ENCODE data around the gene ABCE1. TPM values are rescaled to one million over a fixed set of nuclear protein-coding genes. Genes with fewer than 3 reads are reported as not detected.
A peak's percentile ranks its signal among the peaks of the same experiment; 100 is the strongest.

ABCE1 gene
- total RNA-seq, 2 experiments from 2014 or later, result 108 to 111 TPM

- POLR2A ChIA-PET, result interaction anchor here (0.8 to 2.1 kb wide), 6 partner anchors 13 to 85 kb away, joined by 3 to 8 read pairs (median 4); no protein-coding TSS in a partner anchor
- no peaks in the 10 kb centered on the region for H3K9me2 ChIP-seq (ENCODE audit: insufficient read depth, low read length)
- H3K4me2 ChIP-seq (ENCODE audit: low read length), result peak overlapping the region; percentile 92
- CTCF ChIA-PET (ENCODE audit: unreplicated experiment), result interaction anchor here (0.6 to 0.9 kb wide), 2 partner anchors 26 to 1650 kb away, joined by 3 to 4 read pairs; no protein-coding TSS in a partner anchor
- H3K36me3 ChIP-seq (ENCODE audit: insufficient read depth, low read length), result peaks cover 61% of the 10 kb centered on the region
- intact Hi-C loops (cut with micrococcal nuclease; ENCODE audit: unreplicated experiment), result loop anchor here (5.0 kb wide), 1 partner anchor 385 kb away; the partner anchor contains the start of gene SMAD1
- H2AFZ ChIP-seq (ENCODE audit: low read length), result peak overlapping the region; percentile 78
- H3K27ac ChIP-seq (ENCODE audit: low read depth, low read length, poor library complexity, severe bottlenecking), result peak overlapping the region; percentile 80
- peaks cover 45% of the 10 kb centered on the region for H3K4me1 ChIP-seq (ENCODE audit: insufficient read depth, low read length, poor library complexity, severe bottlenecking)
- H4K20me1 ChIP-seq (ENCODE audit: insufficient read depth, low read length), result peaks cover 29% of the 10 kb centered on the region; the same call in 1 of the 2 replicates
- peaks cover 96% of the 10 kb centered on the region for H3K79me2 ChIP-seq (ENCODE audit: insufficient read depth, low read depth, low read length)
- peak; percentile 17 for DNase-seq (ENCODE audit: low spot score)
- BruUV-seq (replicated peaks), result no TSS peak
- H3K9me3 ChIP-seq (ENCODE audit: low read length), result peaks cover 9% of the 10 kb centered on the region; the same call in 1 of the 2 replicates
- no peak for TF ChIP-seq EZH2phosphoT487 (IDR thresholded peaks at IDR 0.05; ENCODE audit: borderline replicate concordance, low read depth, low read length)
- TF ChIP-seq, protein P1, sequence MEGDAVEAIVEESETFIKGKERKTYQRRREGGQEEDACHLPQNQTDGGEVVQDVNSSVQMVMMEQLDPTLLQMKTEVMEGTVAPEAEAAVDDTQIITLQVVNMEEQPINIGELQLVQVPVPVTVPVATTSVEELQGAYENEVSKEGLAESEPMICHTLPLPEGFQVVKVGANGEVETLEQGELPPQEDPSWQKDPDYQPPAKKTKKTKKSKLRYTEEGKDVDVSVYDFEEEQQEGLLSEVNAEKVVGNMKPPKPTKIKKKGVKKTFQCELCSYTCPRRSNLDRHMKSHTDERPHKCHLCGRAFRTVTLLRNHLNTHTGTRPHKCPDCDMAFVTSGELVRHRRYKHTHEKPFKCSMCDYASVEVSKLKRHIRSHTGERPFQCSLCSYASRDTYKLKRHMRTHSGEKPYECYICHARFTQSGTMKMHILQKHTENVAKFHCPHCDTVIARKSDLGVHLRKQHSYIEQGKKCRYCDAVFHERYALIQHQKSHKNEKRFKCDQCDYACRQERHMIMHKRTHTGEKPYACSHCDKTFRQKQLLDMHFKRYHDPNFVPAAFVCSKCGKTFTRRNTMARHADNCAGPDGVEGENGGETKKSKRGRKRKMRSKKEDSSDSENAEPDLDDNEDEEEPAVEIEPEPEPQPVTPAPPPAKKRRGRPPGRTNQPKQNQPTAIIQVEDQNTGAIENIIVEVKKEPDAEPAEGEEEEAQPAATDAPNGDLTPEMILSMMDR (conservative IDR thresholded peaks at IDR 0.05; ENCODE audit: low read length), result no peak
- peak overlapping the region; percentile 79 for H3K4me3 ChIP-seq (ENCODE audit: low read depth, low read length, poor library complexity, severe bottlenecking)
Measured at GRCh38 chr4:145097331-145097820, 735 bp upstream of the ABCE1 start.

- Histone ChIP-seq H4K20me1 (ENCODE audit: insufficient read depth, low read length) (peaks cover 41% of the 10 kb centered on the region), H3K36me3 (ENCODE audit: insufficient read depth, low read length) (peaks cover 61% of the 10 kb centered on the region), H3K9me2 (ENCODE audit: insufficient read depth, low read length) (no peaks in the 10 kb centered on the region), H3K4me3 (ENCODE audit: low read depth, low read length, poor library complexity, severe bottlenecking) (peak overlapping the region; percentile 79), H3K4me1 (ENCODE audit: insufficient read depth, low read length, poor library complexity, severe bottlenecking) (peaks cover 57% of the 10 kb centered on the region), H3K79me2 (ENCODE audit: insufficient read depth, low read depth, low read length) (peaks cover 96% of the 10 kb centered on the region), H3K9me3 (ENCODE audit: low read length) (peaks cover 4% of the 10 kb centered on the region; the same call in 1 of the 2 replicates), H3K4me2 (ENCODE audit: low read length) (peak overlapping the region; percentile 79), H3K27ac (ENCODE audit: low read depth, low read length, poor library complexity, severe bottlenecking) (peak overlapping the region; percentile 80), H2AFZ (ENCODE audit: low read length) (peak overlapping the region; percentile 78; the same call in 1 of the 2 replicates)
- CTCF ChIA-PET (ENCODE audit: unreplicated experiment), result interaction anchor here (0.6 to 0.9 kb wide), 2 partner anchors 24 to 391 kb away, joined by 3 to 5 read pairs; no protein-coding TSS in a partner anchor
- TF ChIP-seq, protein P1 (conservative IDR thresholded peaks at IDR 0.05; ENCODE audit: low read length), result 0 out of 2 replicates have a peak, but pooled peaks have one; percentile 11
- no peak for TF ChIP-seq EZH2phosphoT487 (IDR thresholded peaks at IDR 0.05; ENCODE audit: borderline replicate concordance, low read depth, low read length)
- intact Hi-C loops (cut with micrococcal nuclease; ENCODE audit: unreplicated experiment), result loop anchor here (2.0 to 5.0 kb wide), 3 partner anchors 80 to 520 kb away; partner anchors contain the start of genes MMAA and SMAD1
- POLR2A ChIA-PET, result interaction anchor here (0.6 to 2.4 kb wide), 7 partner anchors 13 to 1586 kb away, joined by 3 to 11 read pairs (median 4); no protein-coding TSS in a partner anchor
- BruUV-seq (replicated peaks), result no TSS peak
- DNase-seq (ENCODE audit: low spot score), result no peak
Measured at GRCh38 chr4:145098675-145099037, 545 bp downstream of the ABCE1 start.

DNA sequence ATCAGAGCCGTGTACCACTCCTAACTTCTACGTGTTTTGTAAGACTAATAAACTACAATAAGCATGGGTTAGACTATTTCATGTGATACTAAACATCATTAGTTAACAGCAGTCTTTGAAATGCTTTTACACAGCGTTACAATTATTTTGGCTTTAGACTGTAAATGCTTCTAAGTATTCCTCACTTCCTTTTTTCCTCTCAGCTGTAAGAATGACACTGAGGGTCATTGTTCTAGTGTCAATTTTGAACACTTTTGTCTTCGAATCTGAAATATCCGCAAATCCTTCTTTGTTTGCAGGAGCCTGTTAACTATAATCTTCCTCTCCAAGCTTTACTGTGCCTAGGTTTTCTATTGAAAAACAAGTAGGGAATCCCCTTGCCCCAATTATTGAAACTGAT is 1.5 kb downstream of the ABCE1 start:
- POLR2A ChIA-PET, result interaction anchor here (0.8 to 3.0 kb wide), 6 partner anchors 10 to 79 kb away, joined by 3 to 15 read pairs (median 6); no protein-coding TSS in a partner anchor
- no TSS peak for BruUV-seq (replicated peaks)
- peak; percentile 42 for DNase-seq (ENCODE audit: low spot score)
- Histone ChIP-seq H3K9me2 (ENCODE audit: insufficient read depth, low read length) (no peaks in the 10 kb centered on the region), H4K20me1 (ENCODE audit: insufficient read depth, low read length) (peaks cover 43% of the 10 kb centered on the region), H3K4me1 (ENCODE audit: insufficient read depth, low read length, poor library complexity, severe bottlenecking) (peaks cover 57% of the 10 kb centered on the region), H3K9me3 (ENCODE audit: low read length) (no peaks in the 10 kb centered on the region), H3K36me3 (ENCODE audit: insufficient read depth, low read length) (peaks cover 59% of the 10 kb centered on the region), H2AFZ (ENCODE audit: low read length) (no peak overlapping the region), H3K4me3 (ENCODE audit: low read depth, low read length, poor library complexity, severe bottlenecking) (peak overlapping the region; percentile 79), H3K79me2 (ENCODE audit: insufficient read depth, low read depth, low read length) (peaks cover 96% of the 10 kb centered on the region), H3K27ac (ENCODE audit: low read depth, low read length, poor library complexity, severe bottlenecking) (no peak overlapping the region), H3K4me2 (ENCODE audit: low read length) (peak overlapping the region; percentile 79)
- CTCF ChIA-PET (ENCODE audit: unreplicated experiment), result no interaction called here
- intact Hi-C loops (cut with micrococcal nuclease; ENCODE audit: unreplicated experiment), result loop anchor here (2.0 to 5.0 kb wide), 3 partner anchors 79 to 519 kb away; partner anchors contain the start of genes MMAA and SMAD1
- TF ChIP-seq, protein P1 (conservative IDR thresholded peaks at IDR 0.05; ENCODE audit: low read length), result no peak
- no peak for TF ChIP-seq EZH2phosphoT487 (IDR thresholded peaks at IDR 0.05; ENCODE audit: borderline replicate concordance, low read depth, low read length)

Measured in OCI-LY7 (cell line).